GM20431 (cell line): Measurements from ENCODE around the gene CCDC195.
"Not testable (repeated sequence)": the region's sequence is repeated elsewhere in the genome, so short reads cannot be mapped to it uniquely, and the experiment has no call there.

Source experiments
- in situ Hi-C: fragments of 300-500 bp; cut with MseI, MboI; formaldehyde crosslinking; loops from one replicate; pipeline ENCODE4 v1.15.0; 2020; ENCODE audit warnings: low sequenced_read_pairs; ENCODE audit not compliant: unreplicated experiment

Gene CCDC195

DNA sequence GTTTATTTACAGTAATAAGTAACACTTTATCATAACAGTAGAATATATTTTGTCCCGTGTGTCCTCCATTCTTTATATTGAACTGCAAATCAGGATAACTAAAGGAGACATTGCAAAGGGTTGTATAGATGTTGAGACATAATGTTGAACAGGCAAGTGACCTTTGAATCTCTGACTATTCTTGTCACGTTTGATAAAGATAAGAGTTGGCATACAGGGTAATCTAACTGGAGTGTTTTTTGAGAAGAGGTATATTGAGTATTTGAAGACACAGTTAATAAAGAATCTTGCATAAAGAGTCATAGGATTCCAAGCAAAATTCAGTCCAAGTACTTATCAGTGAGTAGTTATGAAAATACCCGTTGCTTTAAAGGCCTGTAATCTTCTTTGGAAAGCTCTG lies 21.7 kb downstream of the CCDC195 start:
- in situ Hi-C loops: no loop called here

- in situ Hi-C loops: no loop called here
These were observed 24.6 kb downstream of the CCDC195 start for GRCh38 chr2:224691563-224691962.

GRCh38 chr2:224690868-224691267 lies 25.3 kb downstream of the CCDC195 start:
- in situ Hi-C loops: no loop called here

DNA sequence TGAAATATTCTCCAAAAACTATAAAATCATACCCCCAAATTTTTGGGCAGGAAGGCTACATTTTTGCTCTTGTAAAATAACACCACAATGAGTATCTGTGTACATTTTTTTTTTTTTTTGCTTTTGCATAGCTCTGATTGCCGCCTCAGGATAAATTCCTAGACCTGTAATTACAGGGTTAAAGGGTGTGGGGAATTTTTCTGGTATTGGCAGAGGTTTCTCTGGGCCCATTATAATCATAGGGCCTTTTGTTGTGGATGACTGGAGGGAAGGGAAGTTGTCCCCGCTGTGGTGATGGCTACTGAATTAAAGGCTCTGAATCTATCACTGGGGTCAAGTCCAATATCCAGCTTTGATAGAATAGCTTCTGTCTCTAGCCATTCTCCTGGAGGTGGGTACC lies 26.6 kb downstream of the CCDC195 start:
- in situ Hi-C loops: no loop called here

- in situ Hi-C loops: no loop called here
These were observed 27.2 kb downstream of the CCDC195 start for GRCh38 chr2:224688997-224689396.

GRCh38 chr2:224687156-224687555 lies 29.0 kb downstream of the CCDC195 start:
- in situ Hi-C loops: no loop called here

GRCh38 chr2:224685121-224685520 lies 31.0 kb downstream of the CCDC195 start:
- in situ Hi-C loops: no loop called here

DNA sequence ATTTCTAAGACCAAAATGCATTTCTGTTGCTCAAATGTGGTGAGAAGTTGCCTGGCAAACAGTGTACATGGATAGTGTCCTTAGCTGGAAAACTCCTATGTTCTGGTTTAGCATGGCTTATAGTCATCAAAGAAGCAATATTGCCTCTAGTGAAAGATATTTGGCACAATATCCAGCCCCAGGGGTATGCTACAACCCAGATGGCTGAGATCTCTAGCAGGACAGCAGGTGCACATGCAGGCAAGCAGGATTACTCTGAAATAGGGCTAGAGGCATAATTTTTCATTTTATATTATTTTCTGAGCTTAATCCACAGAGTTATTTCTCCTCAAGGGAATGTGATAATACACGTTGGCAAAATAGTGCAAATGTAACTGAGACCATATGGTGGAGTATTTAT lies 34.0 kb downstream of the CCDC195 start:
- in situ Hi-C loops: no loop called here

DNA sequence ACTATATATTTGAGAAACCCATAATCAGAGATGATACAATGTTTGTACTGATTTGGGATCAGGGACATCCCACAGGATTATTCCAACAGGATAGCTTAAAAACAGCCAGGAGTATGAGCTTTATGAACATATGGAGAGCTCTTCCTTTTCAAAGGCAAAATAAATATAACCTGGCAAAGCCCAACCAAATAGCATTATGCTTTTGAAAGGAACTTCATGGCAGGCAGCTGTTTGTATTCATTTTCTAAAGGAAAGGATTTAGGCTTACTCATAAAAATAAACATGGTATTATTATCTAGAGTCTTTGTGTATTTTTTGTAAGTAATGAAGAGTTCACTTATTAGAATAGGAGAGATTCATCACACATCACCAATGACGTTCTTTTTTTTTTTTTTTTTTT lies 44.4 kb downstream of the CCDC195 start:
- in situ Hi-C loops: no loop called here

- in situ Hi-C loops: no loop called here
These were observed 46.0 kb downstream of the CCDC195 start for GRCh38 chr2:224670203-224670602.

DNA sequence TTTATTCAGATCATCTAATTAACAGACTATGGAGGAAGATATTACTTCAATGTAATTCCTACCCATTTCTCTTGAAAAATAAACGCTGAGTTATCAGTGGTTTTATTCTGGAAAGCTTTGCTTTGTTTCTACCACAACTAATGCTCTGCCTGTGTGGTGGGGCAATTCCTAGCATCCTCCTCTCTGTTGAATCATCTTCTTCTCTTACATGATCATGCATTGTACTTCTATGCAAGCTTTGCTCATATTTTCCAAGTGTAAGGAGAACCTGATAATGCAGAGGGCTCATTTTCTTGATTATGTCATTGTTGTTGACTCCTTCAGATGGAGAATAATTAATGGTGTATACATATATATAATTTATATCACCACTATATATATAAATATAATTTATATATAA lies 46.7 kb downstream of the CCDC195 start:
- in situ Hi-C loops: no loop called here

- in situ Hi-C loops: no loop called here
These were observed 47.8 kb downstream of the CCDC195 start for GRCh38 chr2:224668123-224668909.

GRCh38 chr2:224666951-224667553 lies 49.1 kb downstream of the CCDC195 start:
- in situ Hi-C loops: no loop called here

DNA sequence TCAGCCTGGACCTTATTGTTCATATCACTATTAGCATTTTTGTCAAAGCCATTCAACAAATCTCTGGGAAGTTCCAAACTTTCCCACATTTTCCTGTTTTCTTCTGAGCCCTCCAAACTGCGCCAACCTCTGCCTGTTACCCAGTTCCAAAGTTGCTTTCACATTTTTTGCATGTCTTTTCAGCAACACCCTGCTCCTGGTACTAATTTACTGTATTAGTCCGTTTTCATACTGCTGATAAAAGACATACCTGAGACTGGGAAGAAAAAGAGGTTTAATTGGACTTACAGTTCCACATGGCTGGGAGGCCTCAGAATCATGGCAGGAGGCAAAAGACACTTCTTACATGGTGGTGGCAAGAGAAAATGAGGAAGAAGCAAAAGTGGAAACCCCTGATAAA lies 52.8 kb downstream of the CCDC195 start:
- in situ Hi-C loops: not testable (repeated sequence)

DNA sequence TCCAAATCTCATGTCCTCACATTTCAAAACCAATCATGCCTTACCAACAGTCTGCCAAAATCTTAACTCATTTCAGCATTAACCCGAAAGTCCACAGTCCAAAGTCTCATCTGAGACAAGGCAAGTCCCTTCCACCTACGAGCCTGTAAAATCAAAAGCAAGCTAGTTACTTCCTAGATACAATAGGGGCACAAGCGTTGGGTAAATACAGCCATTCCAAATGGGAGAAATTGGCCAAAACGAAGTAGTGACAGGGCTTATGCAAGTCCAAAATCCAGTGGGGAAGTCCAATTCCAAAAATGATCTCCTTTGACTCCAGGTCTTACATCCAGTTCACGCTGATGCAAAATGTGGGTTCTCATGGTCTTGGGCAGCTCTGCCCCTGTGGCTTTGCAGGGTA lies 54.5 kb downstream of the CCDC195 start:
- in situ Hi-C loops: not testable (repeated sequence)

- in situ Hi-C loops: no loop called here
These were observed 56.5 kb downstream of the CCDC195 start for GRCh38 chr2:224659714-224660113.

DNA sequence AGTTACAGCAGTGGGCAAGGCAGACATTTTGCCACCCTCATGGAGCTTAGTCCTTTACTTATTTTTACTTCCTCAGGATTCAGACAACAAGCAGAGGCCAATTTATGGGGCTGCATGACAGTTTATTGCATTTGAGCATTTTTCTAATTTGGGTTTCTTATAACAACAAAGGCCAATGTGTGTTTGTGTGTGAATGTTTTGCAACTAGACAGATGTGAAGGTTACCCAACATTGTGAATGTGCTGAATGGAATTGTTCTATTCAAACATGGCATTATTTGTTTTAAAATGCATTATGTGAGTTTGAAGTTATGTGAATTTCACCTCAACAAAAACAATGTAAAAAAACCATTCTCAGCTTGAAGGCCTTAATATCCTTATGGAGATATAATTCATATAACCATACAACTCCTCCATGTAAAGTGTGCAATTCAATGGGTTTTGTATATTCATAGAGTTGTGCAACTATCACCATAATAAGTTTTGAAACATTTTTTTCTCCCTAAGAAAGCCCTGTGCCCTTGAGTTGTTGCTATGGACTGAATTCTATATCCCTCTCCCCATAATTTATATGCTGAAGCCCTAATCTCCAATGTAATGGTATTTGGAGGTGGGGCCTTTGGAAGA lies 57.3 kb downstream of the CCDC195 start:
- in situ Hi-C loops: no loop called here

GRCh38 chr2:224657349-224657748 lies 58.8 kb downstream of the CCDC195 start:
- in situ Hi-C loops: no loop called here

DNA sequence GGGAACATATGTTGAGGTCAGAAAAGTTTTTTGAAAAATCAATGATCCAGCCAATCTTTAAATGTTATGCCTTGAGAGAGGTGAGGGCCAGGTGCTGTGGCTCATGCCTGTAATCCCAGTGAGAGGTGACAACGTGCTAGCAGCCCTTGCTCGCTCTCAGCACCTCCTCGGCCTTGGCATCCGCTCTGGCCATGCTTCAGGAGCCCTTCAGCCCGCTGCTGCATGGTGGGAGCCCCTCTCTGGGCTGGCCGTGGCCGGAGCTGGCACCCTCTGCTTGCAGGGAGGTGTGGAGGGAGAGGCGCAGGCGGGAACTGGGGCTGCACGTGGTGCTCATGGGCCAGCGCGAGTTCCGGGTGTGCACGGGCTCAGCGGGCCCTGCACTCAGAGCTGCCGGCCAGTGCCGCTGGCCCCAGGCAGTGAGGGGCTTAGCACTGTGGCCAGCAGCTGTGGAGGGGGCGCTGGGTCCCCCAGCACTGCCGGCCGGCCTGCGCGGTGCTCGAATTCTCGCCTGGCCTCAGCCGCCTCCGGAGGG lies 61.1 kb downstream of the CCDC195 start:
- in situ Hi-C loops: no loop called here
